A204.1 (cell line): Measurements from ENCODE around the gene APC.

Source experiments
- FAIRE-seq: peaks from 2 replicates; lab custom pipeline; 2012; peaks lifted over from hg19 to GRCh38; lab: Jason Lieb, UNC

Gene APC

GRCh38 chr5:112784726-112785125, 47.0 kb downstream of the APC start:
- FAIRE-seq: no peak

- FAIRE-seq: no peak
These were observed 49.6 kb downstream of the APC start for GRCh38 chr5:112787261-112787660.

- FAIRE-seq: no peak
These were observed 50.2 kb downstream of the APC start for GRCh38 chr5:112787896-112788295.

GRCh38 chr5:112793201-112793600, 55.5 kb downstream of the APC start:
- no peak for FAIRE-seq

- no peak for FAIRE-seq
These were observed 56.7 kb downstream of the APC start for GRCh38 chr5:112794410-112794809.

- FAIRE-seq: no peak
These were observed 57.7 kb downstream of the APC start for GRCh38 chr5:112795342-112795741.

- FAIRE-seq: no peak
These were observed 58.4 kb downstream of the APC start for GRCh38 chr5:112795944-112796678.

GRCh38 chr5:112799661-112800060, 62.0 kb downstream of the APC start:
- no peak for FAIRE-seq

GRCh38 chr5:112800891-112801290, 63.2 kb downstream of the APC start:
- no peak for FAIRE-seq

- no peak for FAIRE-seq
These were observed 73.3 kb downstream of the APC start for GRCh38 chr5:112811023-112811422.

GRCh38 chr5:112812549-112812948, 74.9 kb downstream of the APC start:
- FAIRE-seq: no peak

- FAIRE-seq: no peak
These were observed 82.6 kb downstream of the APC start for GRCh38 chr5:112820246-112820645.

- no peak for FAIRE-seq
These were observed 84.8 kb downstream of the APC start for GRCh38 chr5:112822456-112822855.

GRCh38 chr5:112823181-112823580, 85.5 kb downstream of the APC start:
- FAIRE-seq: no peak

- FAIRE-seq: no peak
These were observed 86.0 kb downstream of the APC start for GRCh38 chr5:112823656-112824055.

GRCh38 chr5:112824197-112824596, 86.5 kb downstream of the APC start:
- no peak for FAIRE-seq

- no peak for FAIRE-seq
These were observed 92.7 kb downstream of the APC start for GRCh38 chr5:112830378-112830777.

GRCh38 chr5:112833971-112834370, 96.3 kb downstream of the APC start:
- no peak for FAIRE-seq

GRCh38 chr5:112844489-112844888, 106.8 kb downstream of the APC start:
- FAIRE-seq: no peak

- no peak for FAIRE-seq
These were observed 108.9 kb downstream of the APC start for GRCh38 chr5:112846556-112846955.

- no peak for FAIRE-seq
These were observed 109.6 kb downstream of the APC start for GRCh38 chr5:112847306-112847705.

GRCh38 chr5:112848116-112848811, 110.6 kb downstream of the APC start:
- FAIRE-seq: peak; percentile 68

GRCh38 chr5:112849912-112850311, 112.2 kb downstream of the APC start:
- no peak for FAIRE-seq

GRCh38 chr5:112854651-112855050, 117.0 kb downstream of the APC start:
- no peak for FAIRE-seq
